HEK293T (cell line): Measurements from ENCODE around the gene RAB11FIP5.

Source experiments
- ARNT ChIP-seq: fragments of 450-650 bp; IDR thresholded peaks from 2 replicates; pipeline ENCODE4 v1.6.1; 2017; ENCODE audit warnings: mild to moderate bottlenecking
- BHLHE40 ChIP-seq: fragments of 450-650 bp; IDR thresholded peaks from 2 replicates; pipeline ENCODE4 v1.6.1; 2016; ENCODE audit warnings: mild to moderate bottlenecking, moderate library complexity, borderline replicate concordance
- ELF4 ChIP-seq: fragments of 450-650 bp; IDR thresholded peaks from 2 replicates; pipeline ENCODE4 v1.6.1; 2017; ENCODE audit warnings: antibody characterized with exemption
- FOXA1 ChIP-seq: fragments of 450-650 bp; IDR thresholded peaks from 2 replicates; pipeline ENCODE4 v1.6.1; 2016; ENCODE audit warnings: mild to moderate bottlenecking
- HDGF ChIP-seq: fragments of 450-650 bp; IDR thresholded peaks from 2 replicates; pipeline ENCODE4 v1.6.1; 2017; ENCODE audit warnings: antibody characterized with exemption, borderline replicate concordance
- L3MBTL2 ChIP-seq: fragments of 450-650 bp; conservative IDR thresholded peaks from 2 replicates; pipeline ENCODE4 v1.6.1; 2016; ENCODE audit warnings: mild to moderate bottlenecking
- NFRKB ChIP-seq: fragments of 450-650 bp; IDR thresholded peaks from 2 replicates; pipeline ENCODE4 v1.6.1; 2016; ENCODE audit warnings: mild to moderate bottlenecking, moderate library complexity
- PKNOX1 ChIP-seq: fragments of 450-650 bp; IDR thresholded peaks from 2 replicates; pipeline ENCODE4 v1.6.1; 2016
- SUZ12 ChIP-seq: fragments of 450-650 bp; IDR thresholded peaks from 2 replicates; pipeline ENCODE4 v1.6.1; 2016; ENCODE audit warnings: mild to moderate bottlenecking
- ZNF384 ChIP-seq: fragments of 450-650 bp; IDR thresholded peaks from 2 replicates; pipeline ENCODE4 v1.6.1; 2016

- TF ChIP-seq ELF4 (no peak), BHLHE40 (no peak), L3MBTL2 (no peak), ZNF384 (no peak), SUZ12 (no peak), FOXA1 (no peak), HDGF (no peak), NFRKB (no peak), ARNT (no peak), PKNOX1 (no peak)
Measured at GRCh38 chr2:73075477-73076373, 37.0 kb downstream of the RAB11FIP5 start.
